HG03342 (cell line): ENCODE data around the gene LIN7B.

ENCODE experiments used
- ATAC-seq: cut with Tn5 transposase; IDR thresholded peaks from one replicate; pipeline ENCODE4 v1.9.1; 2021; ENCODE audit warnings: mild to moderate bottlenecking, moderate library complexity; ENCODE audit not compliant: unreplicated experiment

The LIN7B gene

DNA sequence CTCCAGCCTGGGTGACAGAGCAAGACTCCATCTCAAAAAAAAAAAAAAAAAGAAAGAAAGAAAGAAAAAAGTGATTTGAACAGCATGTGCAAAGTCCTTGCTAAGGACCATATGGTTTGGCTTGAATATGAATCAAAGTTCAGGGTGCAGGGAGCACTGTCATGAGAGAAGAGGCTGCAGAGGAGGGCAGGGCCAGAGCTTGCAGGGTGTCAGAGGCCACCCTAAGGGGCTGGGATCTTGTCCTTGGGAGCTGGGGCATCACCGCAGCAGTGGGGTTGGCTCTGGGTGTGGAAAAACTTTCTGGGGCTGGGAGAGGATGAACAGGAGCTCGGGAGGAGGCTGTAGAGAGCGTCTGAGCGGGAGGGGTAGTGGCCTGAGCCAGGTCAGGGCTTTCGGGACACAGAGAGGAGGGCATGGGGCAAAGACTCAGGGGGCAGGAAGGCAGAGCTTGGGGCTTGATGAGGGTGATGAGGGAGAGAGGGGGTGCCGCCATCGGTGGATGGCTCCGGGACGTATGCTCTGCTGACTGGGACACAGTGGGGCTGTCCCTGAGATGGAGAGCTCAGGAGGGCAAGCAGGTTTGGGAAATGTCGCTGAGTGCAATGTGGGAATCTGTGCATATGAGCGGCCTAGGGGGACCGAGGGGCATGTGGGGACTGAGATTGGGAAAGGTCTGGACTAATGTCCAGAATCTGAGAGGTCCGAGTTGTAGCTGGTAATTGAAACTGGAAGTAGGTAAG, 46.5 kb downstream of the LIN7B start:
- no peak for ATAC-seq

DNA sequence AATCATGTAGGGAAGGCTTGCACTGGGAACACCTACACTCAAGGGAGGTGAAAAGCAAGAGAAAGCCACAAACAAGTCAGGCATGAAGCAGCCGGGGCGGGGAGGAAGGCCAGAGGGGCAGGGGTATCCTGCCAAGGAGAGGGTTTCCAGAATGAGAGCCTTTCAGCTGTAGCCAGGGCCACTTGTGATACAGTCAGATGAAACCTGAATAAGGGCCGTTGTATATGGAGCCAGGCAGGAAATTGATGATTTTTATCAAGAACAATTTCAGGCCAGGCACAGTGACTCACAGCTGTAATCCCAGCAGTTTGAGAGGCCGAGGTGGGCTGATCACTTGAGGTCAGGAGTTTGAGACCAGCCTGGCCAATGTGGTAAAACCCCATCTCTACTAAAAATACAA, 47.8 kb downstream of the LIN7B start:
- ATAC-seq = no peak

DNA sequence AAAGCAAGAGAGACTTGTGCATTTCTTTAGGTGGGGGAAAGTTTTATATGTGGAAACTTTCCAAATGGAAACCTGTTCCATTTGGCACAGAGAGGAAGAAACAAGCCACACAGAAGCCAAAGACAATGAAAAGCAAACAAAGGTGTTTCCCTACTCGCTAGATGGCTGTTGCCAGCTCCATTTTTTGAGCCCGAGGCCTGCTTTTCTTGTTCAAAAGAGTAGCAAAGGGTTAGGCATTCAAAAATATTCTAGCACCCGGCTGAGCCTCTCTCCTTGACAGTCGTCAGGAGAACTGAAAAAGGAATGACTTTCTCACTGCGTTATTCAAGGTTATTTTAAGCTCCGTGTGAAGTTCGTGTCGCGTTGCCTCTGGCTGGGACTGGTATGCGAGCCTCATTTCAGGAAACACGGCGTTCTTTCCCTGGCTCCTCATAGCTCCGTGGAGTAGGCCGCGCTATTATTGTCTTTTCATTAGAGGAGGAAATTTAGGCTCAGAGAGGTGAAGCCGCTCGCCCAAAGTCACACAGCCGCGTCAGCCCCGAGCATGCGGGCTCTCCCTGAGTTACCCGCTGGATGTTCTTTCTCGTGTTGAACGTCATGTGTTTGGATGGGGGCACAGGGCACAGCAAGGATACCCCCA, 51.1 kb downstream of the LIN7B start:
- ATAC-seq = no peak

DNA sequence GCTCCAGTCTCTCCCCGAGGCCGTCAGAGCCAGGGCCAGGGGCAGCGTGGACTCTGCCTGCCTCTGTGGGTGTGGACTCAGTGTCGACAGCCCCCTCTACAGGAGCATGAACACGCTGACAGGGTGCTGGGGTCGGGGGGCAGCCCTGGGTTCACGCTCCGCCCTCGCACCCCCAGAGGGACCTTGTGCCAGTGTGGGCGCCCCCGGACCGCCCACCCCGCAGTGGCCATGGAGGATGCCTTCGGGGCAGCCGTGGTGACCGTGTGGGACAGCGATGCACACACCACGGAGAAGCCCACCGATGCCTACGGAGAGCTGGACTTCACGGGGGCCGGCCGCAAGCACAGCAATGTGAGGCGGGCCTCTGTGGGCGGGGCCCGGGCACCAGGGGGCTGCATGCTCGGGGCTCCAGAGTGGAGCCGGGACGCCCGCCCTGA, 51.7 kb downstream of the LIN7B start:
- no peak for ATAC-seq

DNA sequence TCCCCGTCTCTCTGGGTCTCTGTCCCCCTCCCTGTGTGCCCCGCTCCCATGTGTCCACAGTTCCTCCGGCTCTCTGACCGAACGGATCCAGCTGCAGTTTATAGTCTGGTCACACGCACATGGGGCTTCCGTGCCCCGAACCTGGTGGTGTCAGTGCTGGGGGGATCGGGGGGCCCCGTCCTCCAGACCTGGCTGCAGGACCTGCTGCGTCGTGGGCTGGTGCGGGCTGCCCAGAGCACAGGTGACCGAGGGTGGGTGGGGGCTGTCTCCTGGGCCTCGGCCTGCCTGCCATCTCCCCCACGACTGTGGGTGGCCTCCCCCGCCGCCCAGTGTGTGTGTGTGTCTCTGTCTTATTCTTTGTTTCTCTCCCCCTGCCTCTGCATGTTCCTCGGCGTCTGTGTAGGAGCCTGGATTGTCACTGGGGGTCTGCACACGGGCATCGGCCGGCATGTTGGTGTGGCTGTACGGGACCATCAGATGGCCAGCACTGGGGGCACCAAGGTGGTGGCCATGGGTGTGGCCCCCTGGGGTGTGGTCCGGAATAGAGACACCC, 53.8 kb downstream of the LIN7B start:
- no peak for ATAC-seq
